ENCODE results near the gene FHIP1A.
"Not testable (repeated sequence)": the region's sequence is repeated elsewhere in the genome, so short reads cannot be mapped to it uniquely, and the experiment has no call there.

FHIP1A gene

DNA sequence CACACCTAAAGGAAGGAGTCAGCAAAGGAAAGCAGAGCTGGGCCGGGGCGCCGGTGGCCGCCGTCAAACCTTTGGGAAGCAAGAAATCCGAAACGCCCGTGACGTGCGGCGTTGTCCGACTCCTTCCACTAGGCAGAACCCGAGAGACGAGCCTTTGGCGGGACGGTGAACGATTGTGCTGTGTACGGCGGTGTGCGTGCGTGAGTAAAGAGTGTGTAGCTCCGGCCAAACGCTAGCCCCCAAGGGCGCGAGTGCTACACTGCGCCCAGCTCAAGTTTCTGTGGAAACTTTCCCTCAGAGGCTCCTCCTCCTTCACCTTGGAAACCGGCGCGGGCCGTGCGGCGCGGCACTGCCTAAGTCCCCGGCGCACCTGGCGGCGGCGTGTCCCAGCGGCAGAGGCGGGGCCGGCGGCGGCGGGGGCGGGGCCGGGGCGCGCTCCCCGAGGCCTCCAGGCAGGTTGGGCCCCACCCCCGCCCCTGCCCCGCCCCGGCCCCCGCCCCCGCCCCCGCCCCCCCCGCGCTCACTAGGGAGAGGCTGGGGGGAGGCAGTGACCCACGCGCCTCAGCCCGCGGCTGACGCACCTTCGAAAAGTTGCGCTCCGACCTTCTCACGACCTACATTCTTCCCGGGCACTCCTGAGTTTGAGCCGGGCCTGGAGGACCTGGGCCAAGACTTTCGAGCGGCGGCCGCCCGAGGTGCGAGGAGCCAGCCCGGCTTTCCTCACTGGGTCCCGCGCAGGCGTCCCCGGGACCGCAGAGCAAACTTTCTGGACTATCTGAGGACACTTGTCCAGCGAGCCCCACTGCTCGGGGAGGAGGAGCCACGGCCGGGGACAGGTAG is at the start of gene FHIP1A:
Gene FHIP1A, plus strand, starts transcription at position 547 of the 840 bp plus-strand sequence. CDS start 157,084 bp downstream, outside the sequence.
- in situ Hi-C loops (cut with HindIII; ENCODE audit: low sequenced_read_pairs), result no loop called here

DNA sequence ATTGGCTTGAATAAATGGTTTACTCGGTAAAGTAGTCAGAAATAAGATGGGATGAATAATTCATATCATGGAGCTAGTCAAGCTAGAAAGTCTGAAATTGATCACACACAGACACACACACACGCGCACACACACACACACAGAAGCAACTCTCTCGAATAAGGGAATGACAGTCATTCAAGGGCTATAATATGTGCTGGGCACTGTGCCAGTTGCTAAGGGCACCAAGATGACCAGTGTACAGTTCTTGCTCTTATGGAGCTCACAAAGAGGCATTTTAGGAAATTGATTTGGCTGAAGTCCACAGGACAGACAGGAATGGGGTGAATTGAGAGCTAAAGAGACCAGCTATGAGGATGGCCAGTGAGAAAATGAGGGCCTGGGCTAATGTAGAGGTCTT is 49.4 kb upstream of the FHIP1A start:
- in situ Hi-C loops (cut with HindIII; ENCODE audit: low sequenced_read_pairs), result no loop called here

DNA sequence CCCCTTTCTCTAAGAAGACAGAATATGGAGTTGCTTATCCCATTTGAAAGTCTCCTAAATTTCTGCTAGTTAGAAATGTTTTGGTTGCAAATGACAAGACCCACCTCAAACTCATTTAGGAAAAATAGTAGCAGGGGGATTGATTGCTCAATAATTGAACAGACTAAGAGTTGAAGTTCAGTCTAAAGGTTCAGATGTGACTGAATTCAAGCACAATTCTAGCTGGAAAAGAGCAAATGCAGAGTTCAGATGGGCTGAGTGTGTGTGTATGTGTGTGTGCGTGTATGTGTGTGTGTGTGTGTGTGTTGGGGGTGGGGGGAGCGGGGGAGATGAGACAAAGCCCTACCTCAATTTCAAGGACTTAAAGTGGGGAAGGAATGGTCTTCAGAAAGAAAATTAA is 47.9 kb upstream of the FHIP1A start:
- in situ Hi-C loops (cut with HindIII; ENCODE audit: low sequenced_read_pairs), result no loop called here

DNA sequence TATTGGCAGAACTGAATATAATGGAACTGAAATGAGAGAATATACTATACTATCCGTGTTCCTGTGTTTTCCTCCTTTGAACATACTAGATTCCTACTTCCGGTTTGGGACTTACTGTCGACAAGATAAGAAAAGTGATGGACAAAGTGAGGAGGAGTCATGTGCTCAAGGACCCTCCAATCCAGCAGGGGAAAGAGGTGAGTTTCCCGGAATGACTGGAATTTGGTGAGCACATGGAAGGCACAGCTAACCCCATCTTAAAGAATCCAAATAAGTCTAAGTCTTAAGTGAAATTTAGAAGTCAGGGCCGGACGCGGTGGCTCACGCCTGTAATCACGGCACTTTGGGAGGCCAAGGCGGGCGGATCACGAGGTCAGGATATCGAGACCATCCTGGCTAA is 47.0 kb upstream of the FHIP1A start:
- in situ Hi-C loops (cut with HindIII; ENCODE audit: low sequenced_read_pairs), result no loop called here

DNA sequence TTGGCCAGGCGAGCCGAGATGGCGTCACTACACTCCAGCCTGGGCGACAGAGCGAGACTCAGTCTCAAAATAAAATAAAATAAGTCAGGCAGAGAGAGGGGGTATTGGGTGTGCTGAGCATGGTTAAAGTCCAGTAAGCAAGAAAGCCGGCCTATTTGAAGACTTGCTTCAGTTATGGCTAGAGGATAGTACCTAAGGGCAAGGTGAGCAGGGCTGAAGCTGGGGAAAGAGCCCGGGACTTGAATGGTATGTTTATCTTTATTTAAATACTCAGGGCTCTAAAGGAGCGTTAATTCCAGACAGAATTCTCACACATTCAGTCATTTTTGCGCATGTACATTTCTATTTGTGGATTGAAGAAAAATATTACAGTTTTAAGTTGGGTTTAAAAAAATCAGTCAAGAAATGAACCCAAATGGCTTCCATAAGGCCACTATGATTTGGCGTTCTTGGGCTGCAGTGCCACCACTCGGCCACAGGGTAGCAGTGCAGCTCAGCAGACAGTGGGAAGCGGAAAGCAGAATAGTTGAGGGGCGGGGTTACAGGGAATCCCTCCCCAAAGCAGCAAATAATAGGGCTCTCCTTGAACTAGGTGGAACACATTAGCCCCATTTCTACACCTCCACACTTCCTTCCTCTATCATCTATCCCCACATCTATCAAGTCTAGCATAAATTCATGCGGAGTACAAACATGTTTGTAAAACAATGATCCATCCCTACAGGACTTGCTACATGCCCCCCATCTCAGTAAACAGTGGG is 46.4 kb upstream of the FHIP1A start:
- in situ Hi-C loops (cut with HindIII; ENCODE audit: low sequenced_read_pairs), result no loop called here

DNA sequence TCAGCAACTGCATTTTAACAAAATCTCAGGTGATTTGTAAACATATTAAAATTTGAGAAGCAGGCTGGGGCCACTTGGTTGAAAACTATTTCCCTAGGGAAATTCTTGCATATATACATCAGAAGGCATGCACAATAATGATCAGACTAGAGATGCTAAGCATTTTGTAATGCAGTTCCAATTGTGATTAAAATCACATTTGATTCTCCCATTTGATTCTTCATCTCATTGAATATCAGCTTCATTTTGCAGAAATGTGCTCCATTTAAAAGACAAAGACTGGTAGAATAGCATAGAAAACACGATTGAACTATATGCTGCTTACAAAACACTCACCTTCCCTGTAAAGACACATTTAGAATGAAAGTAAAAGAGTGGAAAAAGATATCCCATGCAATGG is 32.4 kb upstream of the FHIP1A start:
- in situ Hi-C loops (cut with HindIII; ENCODE audit: low sequenced_read_pairs), result no loop called here

DNA sequence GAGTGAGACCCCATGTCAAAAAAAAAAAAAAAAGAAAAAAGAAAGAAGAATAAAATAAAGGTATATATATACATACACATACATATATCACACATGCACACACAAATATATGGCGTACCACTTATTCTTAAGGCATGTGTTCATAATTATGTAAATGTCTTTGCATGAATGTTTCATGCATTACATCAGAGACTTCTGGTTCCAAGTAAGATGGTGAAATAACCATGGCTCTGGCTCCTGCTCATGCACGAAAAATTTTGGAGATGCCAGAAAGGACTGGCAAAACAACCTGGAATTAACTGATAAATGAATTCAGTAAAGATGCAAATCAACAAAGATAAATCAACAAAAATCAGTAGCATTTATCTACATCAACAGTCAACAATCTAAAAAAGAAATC is 19.7 kb upstream of the FHIP1A start:
- in situ Hi-C loops (cut with HindIII; ENCODE audit: low sequenced_read_pairs), result no loop called here

DNA sequence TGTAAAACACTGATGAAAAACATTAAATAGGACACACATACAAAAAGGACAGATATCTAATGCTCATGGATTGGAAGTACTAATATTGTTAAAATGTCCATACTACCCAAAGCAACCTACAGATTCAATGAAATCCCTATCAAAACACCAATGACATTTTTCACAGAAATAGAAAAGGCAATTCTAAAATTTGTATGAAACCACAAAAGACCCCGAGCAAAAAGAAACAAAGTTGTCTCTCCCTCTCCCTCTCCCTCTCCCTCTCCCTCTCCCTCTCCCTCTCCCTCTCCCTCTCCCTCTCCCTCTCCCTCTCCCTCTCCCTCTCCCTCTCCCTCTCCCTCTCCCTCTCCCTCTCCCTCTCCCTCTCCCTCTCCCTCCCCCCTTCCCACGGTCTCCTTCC is 19.2 kb upstream of the FHIP1A start:
- in situ Hi-C loops (cut with HindIII; ENCODE audit: low sequenced_read_pairs), result not testable (repeated sequence)

DNA sequence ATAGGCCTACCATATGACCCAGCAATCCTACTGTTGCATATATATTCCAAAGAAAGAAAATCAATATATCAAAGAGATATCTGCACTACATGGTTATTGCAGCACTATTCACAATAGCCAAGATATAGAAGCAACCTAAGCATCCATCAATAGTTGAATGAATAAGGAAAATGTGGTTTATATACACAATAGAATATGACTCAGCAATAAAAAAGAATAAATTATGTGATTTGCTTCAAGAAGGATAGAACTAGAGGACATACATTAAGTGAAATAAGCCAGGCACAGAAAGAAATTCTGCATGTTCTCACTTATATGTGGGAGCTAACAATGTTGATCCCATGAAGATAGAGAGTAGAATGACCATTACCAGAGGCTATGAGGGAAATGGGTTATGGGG is 13.1 kb upstream of the FHIP1A start:
- in situ Hi-C loops (cut with HindIII; ENCODE audit: low sequenced_read_pairs), result no loop called here

DNA sequence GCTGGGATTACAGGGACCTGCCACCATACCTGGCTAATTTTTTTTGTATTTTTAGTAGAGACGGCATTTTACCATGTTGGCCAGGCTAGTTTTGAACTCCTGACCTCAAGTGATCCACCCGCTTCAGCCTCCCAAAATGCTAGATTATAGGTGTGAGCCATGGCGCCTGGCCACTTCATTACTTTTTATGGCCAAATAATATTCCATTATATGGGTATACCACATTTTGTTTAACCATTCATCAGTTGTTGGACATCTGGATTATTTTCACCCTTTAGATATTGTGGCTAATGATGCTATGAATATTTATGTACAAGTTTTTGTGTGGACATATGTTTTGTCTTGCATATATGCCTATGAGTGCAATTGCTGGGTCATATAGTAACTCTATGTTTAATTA is 8.6 kb upstream of the FHIP1A start:
- in situ Hi-C loops (cut with HindIII; ENCODE audit: low sequenced_read_pairs), result no loop called here

DNA sequence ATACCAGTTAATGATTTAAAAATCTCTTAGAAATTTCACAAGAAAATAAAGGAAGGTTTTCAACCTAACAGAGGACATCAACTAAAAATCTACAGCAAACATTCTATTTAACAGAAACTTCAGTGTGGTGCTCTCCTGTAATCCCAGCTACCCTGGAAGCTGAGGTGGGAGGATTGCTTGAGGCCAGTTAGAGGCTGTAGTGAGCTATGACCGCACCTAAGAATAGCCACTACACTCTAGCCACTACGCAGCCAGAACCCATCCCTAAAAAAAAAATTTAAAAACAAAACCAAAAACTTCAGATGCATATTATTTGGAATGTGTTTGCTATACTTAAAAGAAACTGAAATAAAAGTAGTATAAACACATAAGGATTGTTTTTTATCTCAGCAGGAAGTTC is 7.2 kb upstream of the FHIP1A start:
- in situ Hi-C loops (cut with HindIII; ENCODE audit: low sequenced_read_pairs), result no loop called here

DNA sequence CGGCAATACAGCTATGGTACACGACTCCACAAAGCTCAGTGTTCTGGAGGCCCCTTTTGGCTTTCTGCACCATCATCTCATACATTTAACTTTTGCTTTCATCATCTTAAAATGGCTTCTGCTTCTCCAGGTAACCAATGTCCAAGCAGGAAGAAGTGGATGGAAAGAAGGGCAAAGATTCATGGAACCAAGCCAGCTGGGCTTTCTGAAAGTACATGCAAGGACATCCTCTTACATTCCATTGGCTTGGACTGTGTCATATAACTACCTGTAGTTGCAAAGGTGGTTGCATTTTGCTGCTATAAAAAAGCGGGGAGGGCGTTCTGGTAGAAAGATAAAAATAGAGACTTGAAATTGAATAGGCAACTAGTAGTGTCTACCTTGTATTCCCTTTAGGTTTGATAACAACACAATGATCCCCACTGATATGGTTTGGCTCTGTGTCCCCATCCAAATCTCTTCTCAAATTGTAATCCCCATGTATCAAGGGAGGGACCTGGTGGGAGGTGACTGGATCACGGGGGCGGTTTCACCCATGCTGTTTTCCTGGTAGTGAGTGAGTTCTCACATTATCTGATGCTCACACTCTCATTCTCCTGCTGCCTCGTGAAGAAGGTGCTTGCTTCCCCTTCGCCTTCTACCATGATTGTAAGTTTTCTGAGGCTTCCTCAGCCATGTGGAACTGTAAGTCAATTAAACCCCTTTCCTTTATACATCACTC is 6.7 kb upstream of the FHIP1A start:
- in situ Hi-C loops (cut with HindIII; ENCODE audit: low sequenced_read_pairs), result no loop called here

DNA sequence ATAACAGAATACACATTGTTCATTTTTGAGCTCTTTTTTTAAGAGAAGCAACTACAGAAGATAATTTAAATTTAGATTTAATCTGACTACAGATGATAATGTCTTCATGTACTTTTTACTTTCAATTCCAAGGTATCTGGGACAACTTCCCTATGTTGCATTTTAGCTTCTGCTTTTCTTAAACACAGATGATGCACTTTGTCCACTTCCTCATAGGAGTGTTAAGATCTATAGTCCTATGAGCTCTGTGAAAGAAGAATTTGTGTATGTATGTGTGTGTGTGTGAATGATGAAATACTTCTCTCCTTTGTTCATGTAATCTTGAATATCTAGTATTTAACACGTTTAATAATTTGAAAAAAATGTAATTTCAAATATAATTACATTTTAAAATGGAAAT is 5.3 kb upstream of the FHIP1A start:
- in situ Hi-C loops (cut with HindIII; ENCODE audit: low sequenced_read_pairs), result no loop called here

DNA sequence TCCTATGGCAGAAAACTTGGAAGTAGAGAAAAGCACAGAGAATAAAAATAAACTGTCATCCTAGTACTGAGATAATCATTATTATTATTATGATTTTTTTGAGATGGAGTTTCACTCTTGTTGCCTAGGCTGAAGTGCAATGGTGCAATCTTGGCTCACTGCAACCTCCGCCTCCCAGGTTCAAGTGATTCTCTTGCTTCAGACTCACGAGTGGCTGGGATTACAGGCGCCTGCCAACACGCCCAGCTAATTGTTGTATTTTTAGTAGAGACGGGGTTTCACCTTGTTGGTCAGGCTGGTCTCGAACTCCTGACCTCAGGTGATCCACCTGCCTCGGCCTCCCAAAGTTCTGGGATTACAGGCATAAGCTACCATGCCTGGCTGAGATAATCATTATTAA is 4.2 kb upstream of the FHIP1A start:
- in situ Hi-C loops (cut with HindIII; ENCODE audit: low sequenced_read_pairs), result not testable (repeated sequence)

DNA sequence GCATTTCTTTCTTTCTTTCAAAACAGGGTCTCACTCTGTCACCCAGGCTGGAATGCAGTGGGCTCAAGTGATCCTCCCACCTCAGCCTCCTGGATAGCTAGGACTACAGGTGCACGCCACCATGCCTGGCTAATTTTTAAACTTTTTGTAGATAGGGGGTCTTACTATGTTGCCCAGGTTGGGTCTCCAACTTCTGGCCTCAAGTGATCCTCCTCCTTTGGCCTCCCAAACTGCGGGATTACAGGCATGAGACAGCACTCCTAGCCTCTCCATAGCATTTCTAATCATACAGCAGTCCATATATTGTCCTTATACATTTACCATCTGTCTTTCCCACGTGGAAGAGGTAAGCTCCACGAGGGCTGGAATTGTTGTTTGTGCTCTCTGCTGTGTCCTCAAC is 2.0 kb upstream of the FHIP1A start:
- in situ Hi-C loops (cut with HindIII; ENCODE audit: low sequenced_read_pairs), result no loop called here

DNA sequence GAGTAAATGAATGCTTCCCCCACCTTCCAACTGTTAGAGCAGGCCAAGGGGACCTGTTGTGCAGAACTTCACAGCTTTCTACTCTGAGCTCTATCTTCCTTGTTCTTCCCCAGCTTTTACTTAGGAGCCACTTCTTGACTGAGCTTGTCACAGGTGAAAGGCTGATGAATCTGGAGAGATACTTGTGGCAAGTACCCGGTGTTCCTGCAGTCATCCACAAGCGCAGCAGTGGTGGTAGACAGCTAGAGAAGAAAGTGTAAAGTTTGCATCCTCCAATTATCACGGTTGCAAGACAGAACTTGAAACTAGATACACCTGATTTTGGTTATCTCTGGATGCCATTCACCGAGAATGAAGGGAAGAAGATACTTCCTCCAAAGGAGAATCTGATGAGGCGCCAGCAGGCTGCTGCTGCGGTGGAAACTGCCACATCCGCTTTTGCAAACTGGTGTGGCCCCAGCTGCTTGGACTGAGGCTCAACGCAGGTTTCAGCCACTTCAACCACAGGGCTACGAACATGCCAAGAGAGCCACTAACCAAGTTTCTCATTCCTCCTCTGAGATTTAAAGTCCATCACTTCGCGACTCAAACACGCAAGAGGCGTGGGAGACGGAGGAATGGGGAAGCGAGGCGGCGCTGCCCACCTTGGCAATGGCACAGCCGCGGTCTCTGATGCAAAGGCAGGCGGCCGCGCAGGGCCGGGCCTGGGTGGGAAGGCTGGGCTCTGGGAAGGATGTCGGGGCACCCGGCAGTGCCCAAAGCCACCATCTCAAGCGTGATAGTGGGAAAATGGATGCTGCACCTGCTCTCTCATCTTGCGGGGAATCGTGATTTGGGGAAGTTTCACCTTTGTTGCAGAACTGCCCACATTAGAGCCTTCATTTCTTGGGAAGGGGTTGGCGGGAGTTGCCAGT is 1.3 kb upstream of the FHIP1A start:
- in situ Hi-C loops (cut with HindIII; ENCODE audit: low sequenced_read_pairs), result no loop called here

DNA sequence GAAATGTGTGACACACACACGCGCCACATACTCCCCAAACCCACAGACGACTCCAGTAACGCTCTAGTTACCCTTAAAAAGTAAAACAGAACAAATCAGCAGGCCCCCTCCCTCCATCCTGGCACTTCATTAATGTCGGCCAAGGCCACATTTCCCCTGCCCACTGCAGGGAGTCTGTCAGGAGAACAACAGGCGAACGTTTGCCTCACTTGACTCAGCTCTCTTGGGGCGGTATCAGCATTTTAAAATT is 671 bp upstream of the FHIP1A start:
- in situ Hi-C loops (cut with HindIII; ENCODE audit: low sequenced_read_pairs), result no loop called here

DNA sequence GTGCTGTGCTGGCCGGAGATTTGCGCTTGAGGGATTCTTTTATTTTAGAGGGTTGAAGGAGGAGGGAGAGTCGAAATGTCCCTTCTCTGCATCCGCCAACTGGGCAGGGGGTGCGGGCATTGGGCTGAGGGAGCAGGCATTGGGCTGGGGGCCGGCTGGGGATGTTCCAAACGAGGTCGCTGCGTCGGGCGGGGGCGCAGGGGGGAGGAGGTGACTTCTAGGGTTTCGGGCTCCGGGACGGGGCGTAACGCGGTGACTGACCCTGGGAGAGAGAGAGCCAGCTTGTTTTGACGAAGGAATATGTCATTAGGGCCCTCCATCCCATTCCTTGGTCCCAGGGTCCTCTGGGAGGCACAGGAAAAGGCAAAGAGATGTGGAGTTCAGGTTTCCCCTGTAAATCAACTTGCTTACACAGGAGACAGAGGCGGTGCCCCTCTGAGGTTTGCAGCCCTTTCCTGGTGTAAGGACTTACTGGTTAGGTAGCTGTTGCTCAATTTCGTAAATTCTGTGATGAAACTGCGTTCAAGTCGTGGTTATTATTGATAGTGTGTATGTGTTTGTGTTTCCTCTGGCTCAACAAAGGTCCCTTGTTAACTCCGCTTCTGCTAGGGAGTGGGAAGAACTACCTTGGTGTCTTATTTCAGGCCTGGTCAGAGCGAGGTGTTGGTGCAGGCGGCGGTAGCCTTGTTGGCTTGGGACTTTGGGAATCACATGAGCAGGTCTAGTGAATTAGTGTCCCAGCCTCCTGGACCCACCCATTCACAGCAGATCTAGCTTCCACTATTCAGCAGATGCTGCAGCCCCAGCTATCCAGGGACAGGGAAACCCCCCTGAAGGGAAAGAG is 716 bp downstream of the FHIP1A start:
- in situ Hi-C loops (cut with HindIII; ENCODE audit: low sequenced_read_pairs), result no loop called here

DNA sequence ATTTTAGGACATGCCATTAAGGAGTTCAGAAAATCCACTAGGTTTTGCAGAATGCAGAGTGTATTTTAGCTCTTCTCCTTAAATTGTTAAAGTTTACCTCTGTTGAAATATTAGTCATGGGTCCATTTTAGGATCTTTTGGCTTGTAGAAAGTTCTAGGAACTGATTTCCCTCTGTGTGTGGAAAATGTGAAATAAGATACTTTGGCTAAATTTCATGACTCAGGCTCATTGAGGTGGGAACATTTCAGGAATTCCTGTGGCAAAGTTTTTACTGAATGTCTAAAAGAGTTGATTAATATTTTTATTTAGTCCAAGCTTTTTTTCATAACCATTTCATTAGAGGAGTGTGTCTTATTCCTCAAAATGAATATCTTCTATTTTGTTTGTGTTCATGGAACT is 7.0 kb downstream of the FHIP1A start:
- in situ Hi-C loops (cut with HindIII; ENCODE audit: low sequenced_read_pairs), result no loop called here

DNA sequence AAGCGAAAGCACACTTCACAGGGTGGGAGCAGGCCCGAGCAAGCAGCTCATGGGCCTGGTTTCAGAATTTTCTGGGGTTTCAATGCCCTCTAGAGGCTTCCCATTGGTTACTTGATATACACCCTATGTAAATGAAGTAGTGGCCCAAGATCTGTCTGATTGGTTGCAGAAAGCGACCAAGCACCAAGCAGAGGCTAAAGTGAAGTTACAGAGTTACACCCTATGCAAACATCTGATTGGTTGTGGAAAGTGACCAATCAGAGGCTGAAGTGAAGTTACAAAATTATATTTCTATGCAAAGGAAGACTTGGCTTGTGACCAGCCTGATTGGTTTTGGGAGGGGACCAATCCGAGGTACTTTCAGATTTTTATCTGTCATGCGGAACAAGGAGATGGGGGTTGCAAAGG is 8.2 kb downstream of the FHIP1A start:
- in situ Hi-C loops (cut with HindIII; ENCODE audit: low sequenced_read_pairs), result no loop called here
